GM18951 (cell line): Measurements from ENCODE around the gene NPIPA5.
"Not testable (repeated sequence)": the region's sequence is repeated elsewhere in the genome, so short reads cannot be mapped to it uniquely, and the experiment has no call there.

Experiments used
- in situ Hi-C: fragments of 300-500 bp; cut with MboI; formaldehyde crosslinking; loops from one replicate; pipeline ENCODE4 v1.12.0; 2022; ENCODE audit warnings: low sequenced_read_pairs, mixed read lengths, inconsistent platforms; ENCODE audit not compliant: unreplicated experiment

Gene NPIPA5

GRCh38 chr16:15333969-15334368 lies 44.1 kb downstream of the NPIPA5 start:
- in situ Hi-C loops: not testable (repeated sequence)

- in situ Hi-C loops: not testable (repeated sequence)
Measured at GRCh38 chr16:15330978-15331377, 47.1 kb downstream of the NPIPA5 start.

GRCh38 chr16:15324954-15325353 lies 53.1 kb downstream of the NPIPA5 start:
- in situ Hi-C loops: loop anchor here (25.0 kb wide), 1 partner anchor 513 kb away; no protein-coding TSS in a partner anchor

GRCh38 chr16:15323373-15323772 lies 54.7 kb downstream of the NPIPA5 start:
- in situ Hi-C loops: loop anchor here (25.0 kb wide), 1 partner anchor 511 kb away; no protein-coding TSS in a partner anchor

- in situ Hi-C loops: loop anchor here (25.0 kb wide), 1 partner anchor 509 kb away; no protein-coding TSS in a partner anchor
Measured at GRCh38 chr16:15321221-15321620, 56.9 kb downstream of the NPIPA5 start.

GRCh38 chr16:15314562-15314961 lies 63.5 kb downstream of the NPIPA5 start:
- in situ Hi-C loops: loop anchor here (25.0 kb wide), 1 partner anchor 502 kb away; no protein-coding TSS in a partner anchor
